Loucy (cell line): ENCODE data around the gene ZFP36L2.

ENCODE experiments used
- H2AFZ ChIP-seq: fragments of 200-600 bp; sonication (generic); 2 replicates; pipeline ENCODE4 v1.6.0; 2016; ENCODE audit warnings: antibody characterized with exemption, mild to moderate bottlenecking, low read length, moderate library complexity
- H3F3A ChIP-seq: fragments of 200-600 bp; 2 replicates; pipeline ENCODE4 v1.6.0; 2016; ENCODE audit warnings: antibody characterized with exemption, low read depth, mild to moderate bottlenecking
- H3K27me3 ChIP-seq: fragments of 200-600 bp; sonication (generic); 2 replicates; pipeline ENCODE4 v1.6.1; 2014; ENCODE audit warnings: low read length, mild to moderate bottlenecking; ENCODE audit not compliant: insufficient read depth, poor library complexity, severe bottlenecking
- H3K36me3 ChIP-seq: fragments of 200-600 bp; sonication (generic); 2 replicates; pipeline ENCODE4 v1.6.1; 2016; ENCODE audit warnings: low read length; ENCODE audit not compliant: insufficient read depth
- H3K4me1 ChIP-seq: fragments of 200-600 bp; sonication (generic); 2 replicates; pipeline ENCODE4 v1.5.1; 2014; ENCODE audit warnings: low read length, mild to moderate bottlenecking; ENCODE audit not compliant: insufficient read depth, poor library complexity, severe bottlenecking
- H3K4me2 ChIP-seq: fragments of 200-600 bp; sonication (generic); 2 replicates; pipeline ENCODE4 v1.6.0; 2014; ENCODE audit warnings: antibody characterized with exemption, low read length, low read depth, mild to moderate bottlenecking; ENCODE audit not compliant: poor library complexity, severe bottlenecking
- H3K4me3 ChIP-seq: fragments of 200-600 bp; sonication (generic); 2 replicates; pipeline ENCODE4 v1.5.1; 2014; ENCODE audit warnings: low read length, mild to moderate bottlenecking, mixed read lengths; ENCODE audit not compliant: poor library complexity, severe bottlenecking
- H3K79me2 ChIP-seq: fragments of 200-600 bp; sonication (generic); 2 replicates; pipeline ENCODE4 v1.6.1; 2014; ENCODE audit warnings: low read length; ENCODE audit not compliant: insufficient read depth
- H3K9ac ChIP-seq: fragments of 200-600 bp; sonication (generic); 2 replicates; pipeline ENCODE4 v1.6.0; 2014; ENCODE audit warnings: mild to moderate bottlenecking, low read depth, low read length, moderate library complexity; ENCODE audit not compliant: poor library complexity, severe bottlenecking
- H3K9me2 ChIP-seq: fragments of 200-600 bp; sonication (generic); replicated peaks from 2 replicates; pipeline ENCODE4 v1.6.1; 2016; ENCODE audit warnings: low read depth, low read length, mixed read lengths
- H3K9me3 ChIP-seq: fragments of 200-600 bp; sonication (generic); 2 replicates; pipeline ENCODE4 v1.6.1; 2014; ENCODE audit warnings: mild to moderate bottlenecking, antibody characterized with exemption, low read length, low read depth; ENCODE audit not compliant: insufficient read depth
- H4K20me1 ChIP-seq: fragments of 200-600 bp; sonication (generic); 2 replicates; pipeline ENCODE4 v1.6.0; 2014; ENCODE audit warnings: antibody characterized with exemption, low read length, mild to moderate bottlenecking; ENCODE audit not compliant: insufficient read depth, poor library complexity, severe bottlenecking
- EZH2phosphoT487 ChIP-seq: fragments of 200-600 bp; IDR thresholded peaks from 2 replicates; pipeline ENCODE4 v1.6.1; 2018; ENCODE audit warnings: antibody characterized with exemption, mild to moderate bottlenecking, moderate library complexity, borderline replicate concordance
- TF ChIP-seq, protein P1 (sequence below): fragments of 200-600 bp; sonication (generic); conservative IDR thresholded peaks from 2 replicates; pipeline ENCODE4 v1.5.1; 2014; ENCODE audit warnings: mild to moderate bottlenecking, antibody characterized with exemption, low read length

Gene ZFP36L2

GRCh38 chr2:43185146-43185545, 41.3 kb downstream of the ZFP36L2 start:
- Histone ChIP-seq H3K4me1 (no peaks in the 10 kb centered on the region), H3K4me3 (no peak overlapping the region), H3K9me3 (no peaks in the 10 kb centered on the region), H3K9me2 (no peaks in the 10 kb centered on the region), H3K36me3 (no peaks in the 10 kb centered on the region), H3F3A (no peaks in the 10 kb centered on the region), H3K79me2 (no peaks in the 10 kb centered on the region), H3K27me3 (no peaks in the 10 kb centered on the region), H2AFZ (no peak overlapping the region), H3K9ac (no peak overlapping the region), H4K20me1 (no peaks in the 10 kb centered on the region), H3K4me2 (no peak overlapping the region)
- TF ChIP-seq, protein P1, sequence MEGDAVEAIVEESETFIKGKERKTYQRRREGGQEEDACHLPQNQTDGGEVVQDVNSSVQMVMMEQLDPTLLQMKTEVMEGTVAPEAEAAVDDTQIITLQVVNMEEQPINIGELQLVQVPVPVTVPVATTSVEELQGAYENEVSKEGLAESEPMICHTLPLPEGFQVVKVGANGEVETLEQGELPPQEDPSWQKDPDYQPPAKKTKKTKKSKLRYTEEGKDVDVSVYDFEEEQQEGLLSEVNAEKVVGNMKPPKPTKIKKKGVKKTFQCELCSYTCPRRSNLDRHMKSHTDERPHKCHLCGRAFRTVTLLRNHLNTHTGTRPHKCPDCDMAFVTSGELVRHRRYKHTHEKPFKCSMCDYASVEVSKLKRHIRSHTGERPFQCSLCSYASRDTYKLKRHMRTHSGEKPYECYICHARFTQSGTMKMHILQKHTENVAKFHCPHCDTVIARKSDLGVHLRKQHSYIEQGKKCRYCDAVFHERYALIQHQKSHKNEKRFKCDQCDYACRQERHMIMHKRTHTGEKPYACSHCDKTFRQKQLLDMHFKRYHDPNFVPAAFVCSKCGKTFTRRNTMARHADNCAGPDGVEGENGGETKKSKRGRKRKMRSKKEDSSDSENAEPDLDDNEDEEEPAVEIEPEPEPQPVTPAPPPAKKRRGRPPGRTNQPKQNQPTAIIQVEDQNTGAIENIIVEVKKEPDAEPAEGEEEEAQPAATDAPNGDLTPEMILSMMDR, result no peak
- TF ChIP-seq EZH2phosphoT487, result no peak

DNA sequence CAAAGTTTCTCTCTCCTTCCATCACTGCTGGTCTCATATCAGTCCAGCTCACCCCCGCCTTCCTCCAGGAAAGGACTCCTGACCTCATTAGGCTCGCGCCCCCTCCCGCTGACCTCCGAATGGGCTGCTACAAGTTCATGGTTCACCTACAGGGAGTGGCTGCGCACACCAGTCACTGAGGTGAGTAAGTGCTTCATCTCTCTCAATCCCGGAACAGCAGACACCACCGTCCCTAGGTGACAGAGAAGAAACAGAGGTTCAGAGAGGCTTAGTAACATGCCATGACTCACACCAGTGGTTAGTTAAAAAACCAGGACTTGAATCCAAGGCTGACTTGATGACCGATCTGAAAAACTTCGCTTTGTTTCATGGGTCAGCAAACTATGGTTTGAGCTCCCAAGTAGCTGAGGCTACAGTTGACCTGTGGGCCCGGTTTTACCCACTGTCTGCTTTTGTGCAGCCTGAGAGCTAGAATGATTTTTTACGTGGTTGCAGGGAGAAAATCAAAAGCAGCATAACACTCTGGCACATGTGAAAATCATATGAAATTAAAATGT, 42.0 kb downstream of the ZFP36L2 start:
- Histone ChIP-seq H3F3A (no peaks in the 10 kb centered on the region), H3K27me3 (no peaks in the 10 kb centered on the region), H3K9me2 (no peaks in the 10 kb centered on the region), H3K4me1 (no peaks in the 10 kb centered on the region), H3K36me3 (no peaks in the 10 kb centered on the region), H4K20me1 (no peaks in the 10 kb centered on the region), H3K4me3 (no peak overlapping the region), H3K79me2 (no peaks in the 10 kb centered on the region), H2AFZ (no peak overlapping the region), H3K4me2 (no peak overlapping the region), H3K9me3 (no peaks in the 10 kb centered on the region), H3K9ac (no peak overlapping the region)
- no peak for TF ChIP-seq EZH2phosphoT487
- TF ChIP-seq, protein P1, result no peak

DNA sequence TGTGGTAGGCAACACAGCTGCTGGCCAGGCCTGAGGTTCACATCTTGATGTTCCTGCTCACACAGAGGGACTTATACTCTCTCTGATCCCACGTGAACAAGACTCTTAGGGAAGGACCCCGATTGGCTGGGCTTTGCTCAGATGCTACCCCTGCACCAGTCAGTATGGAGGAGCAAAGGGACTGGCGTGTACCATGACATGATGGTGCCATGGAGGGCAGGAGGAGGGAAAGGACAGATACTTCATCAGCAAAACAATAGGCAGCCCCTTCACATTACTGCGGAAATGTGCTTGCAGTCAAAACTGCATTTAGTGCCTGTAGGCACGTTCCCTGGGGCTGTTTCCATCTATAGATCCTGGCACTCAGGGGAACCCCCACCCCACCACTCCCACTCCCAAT, 42.7 kb downstream of the ZFP36L2 start:
- Histone ChIP-seq H3K9me3 (no peaks in the 10 kb centered on the region), H3K9ac (no peak overlapping the region), H3K36me3 (no peaks in the 10 kb centered on the region), H2AFZ (no peak overlapping the region), H3K27me3 (no peaks in the 10 kb centered on the region), H4K20me1 (no peaks in the 10 kb centered on the region), H3F3A (no peaks in the 10 kb centered on the region), H3K4me1 (no peaks in the 10 kb centered on the region), H3K79me2 (no peaks in the 10 kb centered on the region), H3K4me2 (no peak overlapping the region), H3K9me2 (no peaks in the 10 kb centered on the region), H3K4me3 (no peak overlapping the region)
- no peak for TF ChIP-seq EZH2phosphoT487
- TF ChIP-seq, protein P1, result no peak
